KMS-11 (cell line): Measurements from ENCODE around the gene SOX18.

Source experiments
- H2AFZ ChIP-seq: fragments of 200-600 bp; sonication (generic); 2 replicates; pipeline ENCODE4 v1.6.1; 2016; ENCODE audit warnings: antibody characterized with exemption, mixed run types, low read depth
- H3K27ac ChIP-seq: fragments of 200-600 bp; sonication (generic); 2 replicates; pipeline ENCODE4 v1.6.1; 2016; ENCODE audit warnings: mild to moderate bottlenecking, mixed run types
- H3K27me3 ChIP-seq: fragments of 200-600 bp; sonication (generic); 2 replicates; pipeline ENCODE4 v1.6.1; 2017; ENCODE audit warnings: mild to moderate bottlenecking, low read depth, mixed run types, moderate library complexity; ENCODE audit not compliant: insufficient read depth
- H3K36me3 ChIP-seq: fragments of 200-600 bp; sonication (generic); 2 replicates; pipeline ENCODE4 v1.6.1; 2017; ENCODE audit warnings: mild to moderate bottlenecking, mixed run types; ENCODE audit not compliant: insufficient read depth
- H3K4me1 ChIP-seq: fragments of 200-600 bp; sonication (generic); 2 replicates; pipeline ENCODE4 v1.6.1; 2016; ENCODE audit warnings: mild to moderate bottlenecking, low read depth, mixed run types; ENCODE audit not compliant: poor library complexity, severe bottlenecking
- H3K4me2 ChIP-seq: fragments of 200-600 bp; sonication (generic); 2 replicates; pipeline ENCODE4 v1.7.0; 2016; ENCODE audit warnings: mild to moderate bottlenecking, mixed run types
- H3K4me3 ChIP-seq: fragments of 200-600 bp; sonication (generic); IDR thresholded peaks from 2 replicates; pipeline ENCODE4 v1.6.1; 2017; ENCODE audit warnings: low read depth, low read length, mixed read lengths; ENCODE audit not compliant: insufficient read depth
- H3K79me2 ChIP-seq: fragments of 200-600 bp; sonication (generic); 2 replicates; pipeline ENCODE4 v1.6.1; 2016; ENCODE audit warnings: low read depth, mixed run types; ENCODE audit not compliant: insufficient read depth
- H3K9ac ChIP-seq: fragments of 200-600 bp; sonication (generic); 2 replicates; pipeline ENCODE4 v1.6.1; 2016; ENCODE audit warnings: mild to moderate bottlenecking, mixed run types
- H4K20me1 ChIP-seq: fragments of 200-600 bp; sonication (generic); 2 replicates; pipeline ENCODE4 v1.6.1; 2016; ENCODE audit warnings: mild to moderate bottlenecking, mixed run types; ENCODE audit not compliant: insufficient read depth
- TF ChIP-seq, protein P1 (sequence below): fragments of 200-600 bp; sonication (generic); conservative IDR thresholded peaks from 2 replicates; pipeline ENCODE4 v1.6.1; 2017; ENCODE audit warnings: low read depth, mild to moderate bottlenecking, antibody characterized with exemption, low read length, moderate library complexity, mixed read lengths

SOX18 gene

DNA sequence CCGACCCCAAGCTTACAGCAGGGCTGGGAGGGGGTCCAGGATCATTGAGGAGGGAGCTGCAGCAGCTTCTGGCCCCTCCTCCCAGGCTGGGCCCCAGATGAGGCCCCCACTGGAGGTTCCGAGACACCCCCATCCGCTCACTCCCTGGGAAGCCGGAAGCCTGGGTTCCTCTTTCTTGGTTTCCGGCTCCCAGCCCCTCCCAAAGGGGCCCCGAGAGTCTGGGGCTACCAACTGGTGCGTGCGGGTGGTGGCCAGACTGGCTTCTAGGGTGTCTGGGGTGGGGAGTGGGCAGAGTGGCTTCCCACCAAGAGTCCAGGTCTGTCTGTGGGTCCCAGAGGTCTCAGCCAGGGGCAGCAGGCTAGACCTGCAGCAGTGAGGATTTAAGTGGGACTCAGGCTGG is 27.7 kb upstream of the SOX18 start:
- H3K4me3 ChIP-seq = no peak overlapping the region
- peaks cover 27% of the 10 kb centered on the region; the same call in 1 of the 2 replicates for H3K27me3 ChIP-seq
- no peaks in the 10 kb centered on the region for H3K36me3 ChIP-seq
- H3K4me1 ChIP-seq = peaks cover 20% of the 10 kb centered on the region
- TF ChIP-seq, protein P1, sequence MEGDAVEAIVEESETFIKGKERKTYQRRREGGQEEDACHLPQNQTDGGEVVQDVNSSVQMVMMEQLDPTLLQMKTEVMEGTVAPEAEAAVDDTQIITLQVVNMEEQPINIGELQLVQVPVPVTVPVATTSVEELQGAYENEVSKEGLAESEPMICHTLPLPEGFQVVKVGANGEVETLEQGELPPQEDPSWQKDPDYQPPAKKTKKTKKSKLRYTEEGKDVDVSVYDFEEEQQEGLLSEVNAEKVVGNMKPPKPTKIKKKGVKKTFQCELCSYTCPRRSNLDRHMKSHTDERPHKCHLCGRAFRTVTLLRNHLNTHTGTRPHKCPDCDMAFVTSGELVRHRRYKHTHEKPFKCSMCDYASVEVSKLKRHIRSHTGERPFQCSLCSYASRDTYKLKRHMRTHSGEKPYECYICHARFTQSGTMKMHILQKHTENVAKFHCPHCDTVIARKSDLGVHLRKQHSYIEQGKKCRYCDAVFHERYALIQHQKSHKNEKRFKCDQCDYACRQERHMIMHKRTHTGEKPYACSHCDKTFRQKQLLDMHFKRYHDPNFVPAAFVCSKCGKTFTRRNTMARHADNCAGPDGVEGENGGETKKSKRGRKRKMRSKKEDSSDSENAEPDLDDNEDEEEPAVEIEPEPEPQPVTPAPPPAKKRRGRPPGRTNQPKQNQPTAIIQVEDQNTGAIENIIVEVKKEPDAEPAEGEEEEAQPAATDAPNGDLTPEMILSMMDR = no peak
- H3K27ac ChIP-seq = no peak overlapping the region
- no peak overlapping the region for H2AFZ ChIP-seq
- no peaks in the 10 kb centered on the region for H3K79me2 ChIP-seq
- no peak overlapping the region for H3K4me2 ChIP-seq
- H4K20me1 ChIP-seq = no peaks in the 10 kb centered on the region
- no peak overlapping the region for H3K9ac ChIP-seq

DNA sequence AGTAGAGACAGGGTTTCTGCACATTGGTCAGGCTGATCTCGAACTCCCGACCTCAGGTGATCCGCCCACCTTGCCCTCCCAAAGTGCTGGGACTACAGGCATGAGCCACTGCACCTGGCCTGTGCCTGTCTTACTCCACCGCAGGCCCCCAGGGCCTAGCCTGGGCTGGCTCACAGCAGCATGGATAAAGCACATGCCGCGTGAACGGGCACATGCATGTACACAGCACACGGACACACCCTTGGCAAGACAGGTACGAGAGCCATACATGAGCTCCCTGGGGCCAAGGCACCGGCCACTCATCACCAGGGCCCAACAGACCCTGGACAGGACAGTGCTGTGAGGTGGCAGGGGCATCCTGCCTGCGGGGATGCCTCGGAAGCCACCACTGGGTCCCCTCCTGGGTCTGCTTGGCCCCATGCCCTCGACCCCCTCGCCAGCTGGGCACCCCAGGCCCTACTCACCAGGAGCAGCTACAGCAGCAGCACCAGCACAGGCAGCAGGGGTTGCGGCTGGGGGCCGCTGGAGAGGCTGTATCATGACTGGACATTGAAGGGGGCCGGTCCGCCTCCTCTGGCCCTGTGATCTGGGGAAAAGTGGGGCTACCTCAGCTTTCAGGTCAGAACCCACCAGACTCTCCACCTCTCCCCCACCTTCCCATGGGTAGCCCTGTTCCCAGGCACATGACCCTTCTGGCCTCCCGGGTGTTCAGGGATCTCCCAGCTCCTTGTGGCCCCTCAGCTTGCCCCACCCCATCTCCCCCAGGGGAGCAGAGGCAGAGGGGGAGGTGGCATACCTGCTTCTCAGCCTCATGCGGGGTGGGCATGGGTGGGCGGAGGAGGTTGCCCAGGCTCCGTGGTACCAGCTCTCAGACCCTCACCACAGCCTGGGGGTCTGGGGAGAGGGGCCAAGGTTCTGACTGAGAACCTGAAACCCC is 26.9 kb upstream of the SOX18 start:
- Histone ChIP-seq H4K20me1 (no peaks in the 10 kb centered on the region), H3K36me3 (no peaks in the 10 kb centered on the region), H3K4me1 (peaks cover 20% of the 10 kb centered on the region), H3K27me3 (peaks cover 19% of the 10 kb centered on the region; the same call in 1 of the 2 replicates), H2AFZ (no peak overlapping the region), H3K9ac (no peak overlapping the region), H3K79me2 (no peaks in the 10 kb centered on the region), H3K4me2 (no peak overlapping the region), H3K27ac (no peak overlapping the region), H3K4me3 (no peak overlapping the region)
- TF ChIP-seq, protein P1 = no peak

DNA sequence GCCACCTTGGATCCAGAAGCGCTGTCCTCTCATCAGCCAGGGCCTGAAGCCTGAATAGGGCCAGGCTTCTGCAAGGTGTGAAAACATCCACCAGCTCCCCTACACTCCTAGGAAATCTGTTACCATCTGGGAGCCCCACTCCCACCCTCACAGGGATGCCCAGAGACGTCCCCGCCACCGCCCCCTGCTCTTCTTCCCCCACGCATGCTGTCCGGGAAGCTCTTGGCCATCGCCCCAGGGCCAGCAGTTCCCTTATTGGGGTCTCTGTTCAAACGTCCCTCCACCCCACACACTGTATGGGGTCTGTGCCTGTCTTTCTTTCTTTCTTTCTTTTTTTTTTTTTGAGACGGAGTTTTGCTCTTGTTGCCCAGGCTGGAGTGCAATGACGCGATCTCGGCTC is 26.1 kb upstream of the SOX18 start:
- Histone ChIP-seq H3K27ac (no peak overlapping the region), H2AFZ (no peak overlapping the region), H3K4me2 (no peak overlapping the region), H3K4me1 (peaks cover 20% of the 10 kb centered on the region), H3K4me3 (no peak overlapping the region), H4K20me1 (no peaks in the 10 kb centered on the region), H3K27me3 (peaks cover 12% of the 10 kb centered on the region; the same call in 1 of the 2 replicates), H3K9ac (no peak overlapping the region), H3K79me2 (no peaks in the 10 kb centered on the region), H3K36me3 (no peaks in the 10 kb centered on the region)
- TF ChIP-seq, protein P1 = no peak

DNA sequence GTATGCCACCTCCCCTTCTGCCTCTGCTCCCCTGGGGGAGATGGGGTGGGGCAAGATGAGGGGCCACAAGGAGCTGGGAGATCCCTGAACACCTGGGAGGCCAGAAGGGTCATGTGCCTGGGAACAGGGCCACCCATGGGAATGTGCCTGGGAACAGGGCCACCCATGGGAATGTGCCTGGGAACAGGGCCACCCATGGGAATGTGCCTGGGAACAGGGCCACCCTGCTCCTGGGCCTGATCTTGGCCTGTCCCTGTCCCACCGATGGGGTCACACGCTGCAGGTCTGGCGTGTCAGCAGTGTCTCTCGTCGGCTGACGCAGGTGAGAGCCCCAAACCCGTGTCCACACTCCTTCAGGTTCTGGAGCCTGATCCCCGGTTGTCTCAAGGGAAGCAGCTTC is 25.5 kb upstream of the SOX18 start:
- Histone ChIP-seq H3K4me1 (peaks cover 20% of the 10 kb centered on the region), H3K9ac (no peak overlapping the region), H3K4me3 (no peak overlapping the region), H3K36me3 (no peaks in the 10 kb centered on the region), H3K4me2 (no peak overlapping the region), H3K27me3 (0 out of 2 replicates have a peak, but pooled peaks cover 6% of the 10 kb centered on the region), H3K79me2 (no peaks in the 10 kb centered on the region), H2AFZ (no peak overlapping the region), H3K27ac (no peak overlapping the region), H4K20me1 (no peaks in the 10 kb centered on the region)
- TF ChIP-seq, protein P1 = no peak
